ENCODE measurements around the gene JTB. TPM values are rescaled to one million over a fixed set of nuclear protein-coding genes. Genes with fewer than 3 reads are reported as not detected.

The JTB gene
- polyA plus RNA-seq, 3 donors = 150 to 391 (median 312) TPM

DNA sequence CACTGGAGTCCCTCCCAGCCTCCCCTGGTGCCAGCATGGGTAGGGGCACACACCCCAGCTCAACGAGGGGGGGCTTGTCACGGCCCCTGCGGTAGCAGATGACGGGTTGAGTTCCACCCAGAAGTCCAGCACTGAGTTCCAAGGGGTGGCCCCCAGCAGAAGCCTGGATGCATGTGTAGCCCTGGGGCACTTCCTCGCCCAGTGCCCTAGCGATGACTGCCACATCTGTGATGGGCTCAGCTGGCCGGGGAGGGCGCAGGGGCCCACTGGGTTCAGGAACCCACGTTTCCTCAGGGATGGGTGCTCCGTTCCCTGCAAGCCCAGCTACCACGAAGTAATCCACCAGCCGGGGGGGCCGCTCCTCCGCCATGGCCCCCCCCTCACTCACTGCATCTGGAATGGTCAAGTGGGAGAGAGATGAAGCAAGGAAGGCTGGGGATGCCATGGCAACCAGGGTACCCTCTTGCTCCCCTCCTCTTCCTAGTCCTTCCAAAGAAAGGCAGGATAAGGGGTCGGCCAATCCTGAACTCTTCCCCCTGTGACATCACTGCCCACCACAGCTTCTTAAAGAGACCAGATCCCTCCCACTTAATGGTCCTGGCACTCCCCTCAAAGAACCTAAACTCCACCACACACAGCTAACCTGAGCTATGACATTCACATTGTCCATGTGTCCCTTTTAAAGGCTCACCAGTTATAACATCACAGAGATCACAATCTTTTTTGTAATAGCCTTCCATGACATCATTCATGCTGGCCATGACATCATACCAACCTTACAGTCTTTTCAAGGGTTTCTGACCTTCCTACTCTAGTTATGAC is 33.3 kb downstream of the JTB start:
- TF ChIP-seq, protein P1, sequence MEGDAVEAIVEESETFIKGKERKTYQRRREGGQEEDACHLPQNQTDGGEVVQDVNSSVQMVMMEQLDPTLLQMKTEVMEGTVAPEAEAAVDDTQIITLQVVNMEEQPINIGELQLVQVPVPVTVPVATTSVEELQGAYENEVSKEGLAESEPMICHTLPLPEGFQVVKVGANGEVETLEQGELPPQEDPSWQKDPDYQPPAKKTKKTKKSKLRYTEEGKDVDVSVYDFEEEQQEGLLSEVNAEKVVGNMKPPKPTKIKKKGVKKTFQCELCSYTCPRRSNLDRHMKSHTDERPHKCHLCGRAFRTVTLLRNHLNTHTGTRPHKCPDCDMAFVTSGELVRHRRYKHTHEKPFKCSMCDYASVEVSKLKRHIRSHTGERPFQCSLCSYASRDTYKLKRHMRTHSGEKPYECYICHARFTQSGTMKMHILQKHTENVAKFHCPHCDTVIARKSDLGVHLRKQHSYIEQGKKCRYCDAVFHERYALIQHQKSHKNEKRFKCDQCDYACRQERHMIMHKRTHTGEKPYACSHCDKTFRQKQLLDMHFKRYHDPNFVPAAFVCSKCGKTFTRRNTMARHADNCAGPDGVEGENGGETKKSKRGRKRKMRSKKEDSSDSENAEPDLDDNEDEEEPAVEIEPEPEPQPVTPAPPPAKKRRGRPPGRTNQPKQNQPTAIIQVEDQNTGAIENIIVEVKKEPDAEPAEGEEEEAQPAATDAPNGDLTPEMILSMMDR (IDR thresholded peaks at IDR 0.05) = no peak
- H3K36me3 ChIP-seq (replicated peaks in 1 of 2; ENCODE audit: control insufficient read depth in 1 of 2, insufficient read depth in 2 of 2, low read length in 2 of 2) = peaks cover 61 to 62% of the 10 kb centered on the region in 2 donors
- no peaks in the 10 kb centered on the region for H3K9me3 Mint-ChIP-seq
- H3K36me3 Mint-ChIP-seq = peaks cover 61 to 62% of the 10 kb centered on the region in 2 donors
- peak; percentile 65 to 83 (median 81) for DNase-seq
- H3K4me2 ChIP-seq (replicated peaks; ENCODE audit: extremely low read depth, low read length, poor library complexity, severe bottlenecking) = peak overlapping the region; percentile 83
- peak overlapping the region; percentile 98 to 100 (median 100) for H3K27ac Mint-ChIP-seq
- H3K79me2 ChIP-seq (ENCODE audit: insufficient read depth, low read length) = peaks cover 70% of the 10 kb centered on the region
- H2AFZ ChIP-seq (ENCODE audit: insufficient read depth, low read depth, low read length, poor library complexity, severe bottlenecking) = no peak overlapping the region
- H3K27me3 Mint-ChIP-seq (ENCODE audit: low read depth in 3 of 3) = no peaks in the 10 kb centered on the region
- peaks cover 54 to 66% of the 10 kb centered on the region in 2 donors for H3K4me1 ChIP-seq (ENCODE audit: control insufficient read depth in 1 of 2, insufficient read depth in 2 of 2, low read length in 2 of 2)
- peak overlapping the region; percentile 70 to 83 (median 83) for H3K4me3 ChIP-seq (replicated peaks in 1 of 3; ENCODE audit: low read depth in 2 of 3, low read length in 3 of 3)
- no peaks in the 10 kb centered on the region for H3K27me3 ChIP-seq (ENCODE audit: control insufficient read depth in 2 of 2, insufficient read depth in 2 of 2, low read length in 2 of 2)
- H4K20me1 ChIP-seq (ENCODE audit: insufficient read depth, low read length) = peaks cover 34% of the 10 kb centered on the region
- peak overlapping the region; percentile 100 for H3K27ac ChIP-seq (ENCODE audit: low read depth in 1 of 2, low read length in 2 of 2)
- H3K9ac ChIP-seq (ENCODE audit: insufficient read depth, low read length, poor library complexity, severe bottlenecking) = peak overlapping the region; percentile 94
- no peaks in the 10 kb centered on the region for H3K9me3 ChIP-seq (replicated peaks in 1 of 2; ENCODE audit: control insufficient read depth in 1 of 2, insufficient read depth in 1 of 2, low read length in 2 of 2)
- intact Hi-C loops (cut with micrococcal nuclease) = loop anchor here in 1 of 2 donors (2.0 kb wide), 1 partner anchor 21 kb away; the partner anchor contains the start of gene GATAD2B
- WGBS (ENCODE audit: insufficient coverage) = 70% methylated on average over 9 of the region's 15 CpGs
- peaks cover 61% of the 10 kb centered on the region for H3K4me1 Mint-ChIP-seq
- H3K4me3 Mint-ChIP-seq = peak overlapping the region; percentile 83 to 93

GRCh38 chr1:153942766-153943549 is 34.5 kb downstream of the JTB start:
- TF ChIP-seq, protein P1 (IDR thresholded peaks at IDR 0.05) = no peak

More at GRCh38 chr1:153942766-153943549, 34.5 kb downstream of the JTB start:
- Mint-ChIP-seq H3K27ac (peak overlapping the region in 5 of 7 donors; percentile 58 to 100 (median 100)), H3K27me3 (ENCODE audit: low read depth in 3 of 3) (no peaks in the 10 kb centered on the region), H3K9me3 (no peaks in the 10 kb centered on the region), H3K4me3 (peak overlapping the region in 1 of 2 donors; percentile 24), H3K36me3 (peaks cover 54 to 62% of the 10 kb centered on the region in 2 donors), H3K4me1 (peaks cover 48% of the 10 kb centered on the region)
- Histone ChIP-seq H3K4me1 (ENCODE audit: control insufficient read depth in 1 of 2, insufficient read depth in 2 of 2, low read length in 2 of 2) (peaks cover 45 to 58% of the 10 kb centered on the region in 2 donors), H3K79me2 (ENCODE audit: insufficient read depth, low read length) (peaks cover 66% of the 10 kb centered on the region), H3K36me3 (replicated peaks in 1 of 2; ENCODE audit: control insufficient read depth in 1 of 2, insufficient read depth in 2 of 2, low read length in 2 of 2) (peaks cover 58 to 60% of the 10 kb centered on the region in 2 donors), H3K27me3 (ENCODE audit: control insufficient read depth in 2 of 2, insufficient read depth in 2 of 2, low read length in 2 of 2) (no peaks in the 10 kb centered on the region), H4K20me1 (ENCODE audit: insufficient read depth, low read length) (peaks cover 42% of the 10 kb centered on the region), H3K9me3 (replicated peaks in 1 of 2; ENCODE audit: control insufficient read depth in 1 of 2, insufficient read depth in 1 of 2, low read length in 2 of 2) (no peaks in the 10 kb centered on the region), H3K4me2 (replicated peaks; ENCODE audit: extremely low read depth, low read length, poor library complexity, severe bottlenecking) (peak overlapping the region; percentile 31), H3K27ac (ENCODE audit: low read depth in 1 of 2, low read length in 2 of 2) (peak overlapping the region; percentile 10 to 71), H2AFZ (ENCODE audit: insufficient read depth, low read depth, low read length, poor library complexity, severe bottlenecking) (no peak overlapping the region), H3K9ac (ENCODE audit: insufficient read depth, low read length, poor library complexity, severe bottlenecking) (no peak overlapping the region), H3K4me3 (replicated peaks in 1 of 3; ENCODE audit: low read depth in 2 of 3, low read length in 3 of 3) (no peak overlapping the region)
- DNase-seq = no peak
- intact Hi-C loops (cut with micrococcal nuclease) = no loop called here
- 100% methylated on average over 6 of the region's 11 CpGs for WGBS (ENCODE audit: insufficient coverage)
